Nephron (organoid): ENCODE measurements around the gene CRTC1.

Source experiments
- H3K27ac Mint-ChIP-seq, 3 experiments: 2 replicates each; pipeline ENCODE4 v1.8.0; 2020; ENCODE audit warnings: mixed read lengths in 3 of 3, mild to moderate bottlenecking in 2 of 3, moderate library complexity in 1 of 3
- H3K27me3 Mint-ChIP-seq: 2 replicates; pipeline ENCODE4 v1.8.0; 2021; ENCODE audit warnings: low read depth, mild to moderate bottlenecking, moderate library complexity, mixed read lengths
- H3K36me3 Mint-ChIP-seq: 2 replicates; pipeline ENCODE4 v1.8.0; 2020; ENCODE audit warnings: low read depth, mixed read lengths
- H3K4me1 Mint-ChIP-seq: 2 replicates; pipeline ENCODE4 v1.8.0; 2020; ENCODE audit warnings: mixed read lengths
- H3K4me3 Mint-ChIP-seq, 3 experiments: 2 replicates each; pipeline ENCODE4 v1.8.0; 2020; ENCODE audit warnings: mild to moderate bottlenecking in 3 of 3, mixed read lengths in 3 of 3, moderate library complexity in 2 of 3
- H3K9me3 Mint-ChIP-seq: 2 replicates; pipeline ENCODE4 v1.8.0; 2020; ENCODE audit warnings: mixed read lengths
- CTCF ChIP-seq, 3 experiments: fragments of 200-600 bp; sonication (generic); IDR thresholded peaks; one replicate each; pipeline ENCODE4 v1.5.0; 2021; ENCODE audit warnings: antibody characterized with exemption in 3 of 3; ENCODE audit not compliant: unreplicated experiment in 3 of 3

The CRTC1 gene, protein sequence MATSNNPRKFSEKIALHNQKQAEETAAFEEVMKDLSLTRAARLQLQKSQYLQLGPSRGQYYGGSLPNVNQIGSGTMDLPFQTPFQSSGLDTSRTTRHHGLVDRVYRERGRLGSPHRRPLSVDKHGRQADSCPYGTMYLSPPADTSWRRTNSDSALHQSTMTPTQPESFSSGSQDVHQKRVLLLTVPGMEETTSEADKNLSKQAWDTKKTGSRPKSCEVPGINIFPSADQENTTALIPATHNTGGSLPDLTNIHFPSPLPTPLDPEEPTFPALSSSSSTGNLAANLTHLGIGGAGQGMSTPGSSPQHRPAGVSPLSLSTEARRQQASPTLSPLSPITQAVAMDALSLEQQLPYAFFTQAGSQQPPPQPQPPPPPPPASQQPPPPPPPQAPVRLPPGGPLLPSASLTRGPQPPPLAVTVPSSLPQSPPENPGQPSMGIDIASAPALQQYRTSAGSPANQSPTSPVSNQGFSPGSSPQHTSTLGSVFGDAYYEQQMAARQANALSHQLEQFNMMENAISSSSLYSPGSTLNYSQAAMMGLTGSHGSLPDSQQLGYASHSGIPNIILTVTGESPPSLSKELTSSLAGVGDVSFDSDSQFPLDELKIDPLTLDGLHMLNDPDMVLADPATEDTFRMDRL

GRCh38 chr19:18683109-18683957, at the start of gene CRTC1:
TSS of gene CRTC1 (plus strand) at chr19:18683680. CDS start at chr19:18683703, 23 bp downstream.
- no peak for TF ChIP-seq CTCF (IDR thresholded peaks at IDR 0.05; ENCODE audit: unreplicated experiment in 3 of 3)
- Mint-ChIP-seq H3K4me1 (peaks cover 6% of the 10 kb centered on the region), H3K4me3 (peak within 1 kb of the TSS; percentile 89 to 91 (median 89)), H3K36me3 (peaks cover 4% of the 10 kb centered on the region), H3K9me3 (no peaks in the 10 kb centered on the region), H3K27ac (peak within 1 kb of the TSS; percentile 48 to 91 (median 74)), H3K27me3 (no peaks in the 10 kb centered on the region)

DNA sequence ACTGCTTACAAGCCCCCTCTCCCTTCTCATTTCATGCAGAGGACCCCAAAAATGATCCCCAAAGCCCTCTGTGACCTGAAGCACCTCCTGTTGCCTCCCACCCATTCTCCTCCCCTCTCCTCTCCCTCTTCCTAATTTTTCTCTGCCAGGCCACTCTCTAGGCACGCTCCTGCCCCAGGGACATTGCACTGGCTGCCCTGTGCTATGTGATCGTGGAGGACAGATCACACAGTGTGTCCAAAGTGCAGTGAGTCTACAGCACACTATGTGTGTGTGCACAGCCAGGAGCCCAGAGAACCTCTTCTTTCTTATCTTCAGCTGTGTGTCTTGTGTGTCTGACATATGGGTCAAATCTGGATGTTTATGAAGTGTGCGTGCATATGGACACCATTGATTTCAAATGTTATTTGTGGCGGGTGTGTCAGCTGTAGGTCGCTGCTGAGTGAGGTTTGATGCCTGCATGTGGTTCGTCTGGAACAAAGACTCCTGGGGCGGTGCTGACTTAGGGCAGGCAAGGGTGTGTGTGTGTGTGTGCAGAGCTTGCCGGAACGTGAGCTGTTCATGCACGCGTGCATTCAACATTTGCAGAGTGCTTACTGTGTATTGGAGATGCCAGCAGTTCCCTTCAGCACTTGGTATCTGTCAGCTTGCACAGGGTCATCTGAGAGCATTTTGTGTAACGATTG, 48.7 kb upstream of the CRTC1 start:
- H3K27me3 Mint-ChIP-seq: peaks cover 20% of the 10 kb centered on the region
- H3K4me3 Mint-ChIP-seq: peak overlapping the region; percentile 50 to 75 (median 66)
- H3K4me1 Mint-ChIP-seq: peaks cover 5% of the 10 kb centered on the region
- no peak overlapping the region for H3K27ac Mint-ChIP-seq
- TF ChIP-seq CTCF (IDR thresholded peaks at IDR 0.05; ENCODE audit: unreplicated experiment in 3 of 3): no peak
- no peaks in the 10 kb centered on the region for H3K36me3 Mint-ChIP-seq
- no peaks in the 10 kb centered on the region for H3K9me3 Mint-ChIP-seq

DNA sequence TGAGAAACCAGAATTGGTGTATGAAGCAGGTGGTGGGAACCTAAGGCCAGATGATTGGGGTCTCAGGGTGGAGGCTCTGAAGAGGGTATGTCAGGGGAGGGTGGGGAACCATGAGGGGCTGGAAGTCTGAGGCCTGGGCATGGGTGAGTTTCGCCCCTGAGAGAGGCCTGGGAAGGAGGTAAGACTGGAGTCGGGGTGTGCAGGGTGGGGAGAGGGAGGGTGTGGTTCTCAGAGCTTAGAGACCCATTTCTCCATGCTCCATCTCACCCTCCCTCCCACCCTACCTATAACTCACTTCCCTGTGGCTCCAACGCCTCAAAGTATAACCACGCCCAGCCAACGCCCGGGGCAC, 47.7 kb upstream of the CRTC1 start:
- H3K9me3 Mint-ChIP-seq: no peaks in the 10 kb centered on the region

DNA sequence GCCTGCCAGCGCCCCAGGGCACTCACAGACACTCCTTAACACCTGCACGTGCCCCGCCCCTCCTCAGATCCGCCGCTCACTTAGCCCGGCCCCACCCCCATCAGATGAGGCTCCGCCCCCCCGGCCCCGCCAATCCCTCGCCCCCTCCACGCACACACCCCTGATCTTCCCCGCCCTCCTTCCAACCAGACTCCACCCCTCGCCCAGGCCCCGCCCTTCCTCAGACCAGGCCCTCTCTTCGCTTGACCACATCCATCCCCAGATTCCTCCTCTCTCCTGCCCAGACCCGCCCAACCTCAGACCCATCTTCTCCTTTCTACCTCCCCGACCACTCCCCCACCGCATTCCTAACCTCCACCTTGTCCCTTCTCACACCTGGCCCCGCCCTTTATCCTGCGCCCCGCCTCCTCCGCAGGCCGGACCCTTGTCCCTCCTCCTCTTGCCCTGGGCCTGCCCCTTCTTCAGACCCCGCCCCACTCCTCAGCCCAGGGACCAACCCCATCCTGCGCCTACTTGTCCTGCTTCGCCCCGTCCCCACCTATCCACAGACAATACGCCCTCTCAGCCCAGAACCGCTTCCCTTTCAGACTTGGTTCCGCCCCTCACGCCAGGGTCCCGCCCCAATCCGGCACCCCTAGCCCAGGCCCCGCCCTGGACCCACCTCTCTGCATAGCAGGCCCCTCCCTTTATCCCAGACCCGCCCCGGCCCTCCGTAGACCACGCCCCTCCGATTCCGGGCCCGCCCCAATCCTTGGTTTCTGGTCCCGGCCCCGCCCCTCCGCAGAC, 47.1 kb upstream of the CRTC1 start:
- Mint-ChIP-seq H3K27ac (peak overlapping the region in 2 of 3 experiments; percentile 70 to 74), H3K4me3 (peak overlapping the region; percentile 86 to 90 (median 90)), H3K9me3 (no peaks in the 10 kb centered on the region), H3K27me3 (peaks cover 15% of the 10 kb centered on the region), H3K36me3 (no peaks in the 10 kb centered on the region), H3K4me1 (peaks cover 5% of the 10 kb centered on the region)
- no peak for TF ChIP-seq CTCF (IDR thresholded peaks at IDR 0.05; ENCODE audit: unreplicated experiment in 3 of 3)

More for the DNA sequence above, 47.7 kb upstream of the CRTC1 start:
- Mint-ChIP-seq H3K27me3 (peaks cover 15% of the 10 kb centered on the region), H3K4me3 (peak overlapping the region; percentile 86 to 90 (median 90)), H3K27ac (no peak overlapping the region), H3K36me3 (no peaks in the 10 kb centered on the region), H3K4me1 (peaks cover 5% of the 10 kb centered on the region)
- no peak for TF ChIP-seq CTCF (IDR thresholded peaks at IDR 0.05; ENCODE audit: unreplicated experiment in 3 of 3)
